PC-9 (cell line): ENCODE data around the gene XIRP1.

ENCODE experiments used
- EZH2 ChIP-seq: fragments of 200-600 bp; sonication (generic); IDR thresholded peaks from 2 replicates; pipeline ENCODE4 v1.8.0; 2017; ENCODE audit warnings: antibody characterized with exemption, low read depth
- TF ChIP-seq, protein P1 (sequence below): fragments of 200-600 bp; sonication (generic); conservative IDR thresholded peaks from 2 replicates; pipeline ENCODE4 v1.6.1; 2017; ENCODE audit warnings: mixed run types, antibody characterized with exemption, mild to moderate bottlenecking, moderate library complexity

- TF ChIP-seq, protein P1, sequence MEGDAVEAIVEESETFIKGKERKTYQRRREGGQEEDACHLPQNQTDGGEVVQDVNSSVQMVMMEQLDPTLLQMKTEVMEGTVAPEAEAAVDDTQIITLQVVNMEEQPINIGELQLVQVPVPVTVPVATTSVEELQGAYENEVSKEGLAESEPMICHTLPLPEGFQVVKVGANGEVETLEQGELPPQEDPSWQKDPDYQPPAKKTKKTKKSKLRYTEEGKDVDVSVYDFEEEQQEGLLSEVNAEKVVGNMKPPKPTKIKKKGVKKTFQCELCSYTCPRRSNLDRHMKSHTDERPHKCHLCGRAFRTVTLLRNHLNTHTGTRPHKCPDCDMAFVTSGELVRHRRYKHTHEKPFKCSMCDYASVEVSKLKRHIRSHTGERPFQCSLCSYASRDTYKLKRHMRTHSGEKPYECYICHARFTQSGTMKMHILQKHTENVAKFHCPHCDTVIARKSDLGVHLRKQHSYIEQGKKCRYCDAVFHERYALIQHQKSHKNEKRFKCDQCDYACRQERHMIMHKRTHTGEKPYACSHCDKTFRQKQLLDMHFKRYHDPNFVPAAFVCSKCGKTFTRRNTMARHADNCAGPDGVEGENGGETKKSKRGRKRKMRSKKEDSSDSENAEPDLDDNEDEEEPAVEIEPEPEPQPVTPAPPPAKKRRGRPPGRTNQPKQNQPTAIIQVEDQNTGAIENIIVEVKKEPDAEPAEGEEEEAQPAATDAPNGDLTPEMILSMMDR: no peak
- TF ChIP-seq EZH2: no peak
Measured at GRCh38 chr3:39177708-39178332, 14.6 kb downstream of the XIRP1 start.
